TTC549 (cell line): ENCODE measurements around the gene HDAC8.

ENCODE experiments used
- FAIRE-seq: peaks from 2 replicates; lab custom pipeline; 2012; peaks lifted over from hg19 to GRCh38; lab: Jason Lieb, UNC

The HDAC8 gene

GRCh38 chrX:72282302-72282701, 290.3 kb downstream of the HDAC8 start:
- FAIRE-seq = no peak

DNA sequence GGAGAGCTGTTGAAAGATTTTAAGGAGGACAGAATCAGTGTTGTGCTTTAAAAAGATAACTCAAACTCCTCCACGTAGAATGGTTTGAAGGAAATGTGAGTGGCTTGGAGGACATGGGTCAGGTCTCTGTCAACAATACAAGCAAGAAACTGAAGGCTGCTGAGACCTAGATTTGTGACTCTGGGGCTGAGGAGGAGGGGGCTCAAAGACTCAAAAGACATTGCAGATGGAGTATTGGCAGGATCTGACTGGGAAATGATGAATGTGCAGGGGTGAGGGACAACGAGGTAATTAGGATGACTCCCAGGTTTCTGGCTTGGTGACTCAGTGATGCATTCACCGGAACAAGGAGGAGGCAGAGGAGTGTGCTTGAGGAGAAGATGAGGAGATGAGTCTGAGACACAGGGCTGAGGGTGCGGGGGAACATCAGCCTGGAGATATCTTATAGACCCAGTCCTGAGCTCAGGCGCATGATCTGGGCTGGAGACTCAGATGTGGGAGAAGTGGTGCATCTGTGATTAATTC, 292.3 kb downstream of the HDAC8 start:
- no peak for FAIRE-seq
